Measurements from ENCODE around the gene B9D2.

DNA sequence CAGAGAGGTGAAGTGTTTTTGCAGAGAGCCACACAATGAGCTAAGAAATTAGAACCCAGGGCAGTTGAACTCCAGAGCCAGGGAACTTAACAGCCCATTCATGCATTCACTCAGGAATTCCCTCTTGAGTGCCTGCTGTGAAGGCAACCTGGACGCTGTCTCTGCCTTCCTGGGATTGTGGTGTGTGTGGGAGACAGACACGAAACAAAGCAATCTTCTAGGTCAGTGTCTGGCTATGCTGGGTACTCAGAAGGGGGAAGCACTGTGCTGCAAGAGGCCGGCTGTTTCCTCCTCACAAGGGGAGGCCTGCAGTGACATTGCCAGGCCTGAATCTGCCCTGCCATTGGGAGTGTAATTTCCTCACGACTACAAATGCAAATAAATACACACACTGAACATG is 43.3 kb upstream of the B9D2 start:
- TF ChIP-seq POLR2A (IDR thresholded peaks at IDR 0.05) (no peak), POLR2AphosphoS5 (IDR thresholded peaks at IDR 0.05) (no peak), EP300 (IDR thresholded peaks at IDR 0.05) (no peak)
- TF ChIP-seq, protein P1, sequence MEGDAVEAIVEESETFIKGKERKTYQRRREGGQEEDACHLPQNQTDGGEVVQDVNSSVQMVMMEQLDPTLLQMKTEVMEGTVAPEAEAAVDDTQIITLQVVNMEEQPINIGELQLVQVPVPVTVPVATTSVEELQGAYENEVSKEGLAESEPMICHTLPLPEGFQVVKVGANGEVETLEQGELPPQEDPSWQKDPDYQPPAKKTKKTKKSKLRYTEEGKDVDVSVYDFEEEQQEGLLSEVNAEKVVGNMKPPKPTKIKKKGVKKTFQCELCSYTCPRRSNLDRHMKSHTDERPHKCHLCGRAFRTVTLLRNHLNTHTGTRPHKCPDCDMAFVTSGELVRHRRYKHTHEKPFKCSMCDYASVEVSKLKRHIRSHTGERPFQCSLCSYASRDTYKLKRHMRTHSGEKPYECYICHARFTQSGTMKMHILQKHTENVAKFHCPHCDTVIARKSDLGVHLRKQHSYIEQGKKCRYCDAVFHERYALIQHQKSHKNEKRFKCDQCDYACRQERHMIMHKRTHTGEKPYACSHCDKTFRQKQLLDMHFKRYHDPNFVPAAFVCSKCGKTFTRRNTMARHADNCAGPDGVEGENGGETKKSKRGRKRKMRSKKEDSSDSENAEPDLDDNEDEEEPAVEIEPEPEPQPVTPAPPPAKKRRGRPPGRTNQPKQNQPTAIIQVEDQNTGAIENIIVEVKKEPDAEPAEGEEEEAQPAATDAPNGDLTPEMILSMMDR (IDR thresholded peaks at IDR 0.05) = no peak
